HG03442 (cell line): ENCODE measurements around the gene CCND1.
"Not testable (repeated sequence)": the region's sequence is repeated elsewhere in the genome, so short reads cannot be mapped to it uniquely, and the experiment has no call there.

ENCODE experiments used
- ATAC-seq: cut with Tn5 transposase; IDR thresholded peaks from one replicate; pipeline ENCODE4 v1.9.1; 2021; ENCODE audit warnings: mild to moderate bottlenecking, moderate library complexity; ENCODE audit not compliant: unreplicated experiment

Gene CCND1

DNA sequence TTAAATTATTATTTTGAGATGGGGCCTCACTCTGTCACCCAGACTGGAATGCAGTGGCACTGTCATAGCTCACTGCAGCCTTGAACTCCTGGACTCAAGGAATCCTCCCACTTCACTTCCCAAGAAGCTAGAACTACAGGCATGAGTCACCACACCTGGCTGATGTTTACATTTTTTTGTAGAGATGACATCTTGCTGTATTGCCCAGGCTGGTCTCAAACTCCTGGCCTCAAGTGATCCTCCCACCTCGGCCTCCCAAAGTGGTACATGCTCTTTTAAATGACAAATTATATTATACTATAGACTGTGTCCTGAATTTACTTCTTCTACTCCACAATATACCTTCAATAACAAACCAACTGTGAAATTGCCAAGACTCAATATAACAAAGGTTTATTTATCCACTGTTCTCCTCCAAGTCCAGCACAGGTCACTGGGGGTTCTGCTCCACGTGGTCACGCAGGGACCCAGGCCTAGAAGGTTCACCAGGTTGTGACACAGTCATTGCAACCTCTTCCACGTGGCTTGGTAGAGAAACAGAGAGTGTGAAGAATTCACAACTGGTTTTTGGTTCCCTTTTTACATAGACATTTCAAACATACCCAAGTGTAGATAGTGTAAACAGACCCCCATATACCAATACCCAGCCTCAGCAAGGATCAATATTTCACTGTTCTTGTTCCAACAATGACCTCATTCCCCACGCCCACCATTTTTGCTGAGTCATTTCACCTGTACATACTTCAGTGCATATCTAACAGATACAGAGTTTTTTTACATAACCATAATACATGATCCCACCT is 47.2 kb downstream of the CCND1 start:
- not testable (repeated sequence) for ATAC-seq

- no peak for ATAC-seq
Observed at GRCh38 chr11:69689484-69690319, 48.7 kb downstream of the CCND1 start.

- no peak for ATAC-seq
Observed at GRCh38 chr11:69691463-69691862, 50.5 kb downstream of the CCND1 start.

DNA sequence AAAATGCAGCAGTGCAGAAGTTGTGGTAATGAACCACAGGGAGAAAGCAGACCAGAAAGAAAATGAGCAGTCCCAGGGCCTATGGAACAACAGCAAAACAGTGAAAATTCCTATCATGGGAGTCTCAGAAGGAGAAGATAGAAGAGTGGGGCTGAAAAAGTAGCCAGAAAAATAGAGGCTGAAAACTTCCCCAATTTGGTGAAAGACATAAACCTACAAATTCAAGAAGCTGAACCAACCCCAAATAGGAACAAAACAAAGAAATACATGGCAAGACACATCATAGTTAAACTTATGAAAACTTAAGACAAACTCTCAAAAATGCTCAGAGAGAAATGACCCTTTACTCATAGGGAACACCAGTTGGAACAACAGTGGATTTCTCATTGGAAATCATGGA is 51.5 kb downstream of the CCND1 start:
- no peak for ATAC-seq

DNA sequence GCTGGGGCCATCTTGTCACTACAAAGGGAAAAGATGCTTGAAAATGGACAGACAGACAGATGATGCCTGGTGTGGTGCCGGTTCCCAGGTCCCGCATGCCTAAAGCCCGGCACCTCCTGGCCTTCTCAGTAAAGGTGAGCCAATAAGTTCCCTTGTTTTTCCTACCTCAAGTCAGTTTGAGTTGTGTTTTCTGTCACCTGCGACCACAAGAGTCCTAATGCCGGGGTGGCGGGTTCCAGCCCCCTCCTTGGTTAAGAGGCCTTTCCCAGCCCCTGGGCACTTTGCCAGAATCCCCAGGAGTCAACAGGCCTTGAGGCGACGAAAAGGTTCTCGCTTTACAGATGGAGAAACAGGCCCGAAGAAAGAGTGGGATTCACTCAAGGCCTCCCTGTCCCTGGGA is 53.8 kb downstream of the CCND1 start:
- no peak for ATAC-seq

DNA sequence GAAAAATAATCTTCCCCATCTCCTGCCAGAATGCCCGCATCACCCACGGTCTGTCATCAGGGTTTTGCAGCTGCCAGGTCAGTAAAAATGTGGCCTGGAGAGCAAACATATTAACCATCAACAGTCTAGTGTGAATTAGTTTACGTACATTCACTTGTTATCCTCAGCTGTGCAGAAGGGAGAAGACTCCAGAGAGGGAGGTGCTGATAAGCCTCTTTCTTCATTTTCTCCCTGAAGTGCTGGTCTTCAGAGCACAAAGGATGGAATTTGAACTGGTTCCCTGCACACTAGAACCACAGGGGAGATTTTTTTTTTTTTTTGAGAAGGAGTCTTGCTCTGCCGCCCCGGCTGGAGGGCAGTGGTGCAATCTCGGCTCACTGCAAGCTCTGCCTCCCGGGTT is 54.6 kb downstream of the CCND1 start:
- no peak for ATAC-seq

DNA sequence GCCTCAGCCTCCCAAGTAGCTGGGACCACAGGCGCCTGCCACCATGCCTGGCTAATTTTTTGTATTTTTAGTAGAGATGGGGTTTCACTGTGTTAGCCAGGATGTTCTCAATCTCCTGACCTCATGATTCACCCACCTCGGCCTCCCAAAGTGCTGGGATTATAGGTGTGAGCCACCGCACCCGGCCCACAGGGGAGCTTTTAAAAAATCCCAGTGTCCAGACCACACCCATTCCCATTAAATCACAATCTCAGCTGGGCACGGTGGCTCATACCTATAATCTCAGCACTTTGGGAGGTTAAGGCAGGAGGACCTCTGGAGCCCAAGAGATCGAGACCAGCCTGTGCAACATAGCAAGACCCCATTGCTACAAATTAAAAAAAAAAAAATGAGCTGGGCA is 55.0 kb downstream of the CCND1 start:
- not testable (repeated sequence) for ATAC-seq

GRCh38 chr11:69696749-69697468 is 56.0 kb downstream of the CCND1 start:
- ATAC-seq: no peak

GRCh38 chr11:69697469-69697843 is 56.5 kb downstream of the CCND1 start:
- no peak for ATAC-seq

GRCh38 chr11:69697861-69698260 is 56.9 kb downstream of the CCND1 start:
- ATAC-seq: no peak

GRCh38 chr11:69698362-69698761 is 57.4 kb downstream of the CCND1 start:
- ATAC-seq: no peak

DNA sequence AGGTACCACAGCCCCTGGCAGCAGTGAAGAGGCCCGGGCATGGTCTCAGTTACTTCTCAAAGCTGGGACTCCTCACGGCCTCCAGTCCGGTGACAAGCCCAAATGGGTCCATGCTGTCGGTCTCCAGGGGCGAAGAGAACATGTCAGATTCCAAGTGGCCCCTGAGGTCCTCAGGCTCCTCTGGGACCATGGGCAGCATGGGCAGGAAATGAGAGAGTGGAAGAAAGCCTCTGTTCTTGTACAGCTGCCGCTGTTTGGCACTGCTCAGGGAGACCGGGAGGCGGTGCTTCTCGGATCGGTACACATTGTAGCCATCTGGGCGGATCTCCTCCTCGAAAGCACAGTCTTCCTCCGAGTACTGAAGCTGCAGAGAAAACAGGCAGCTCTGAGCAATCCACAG is 58.3 kb downstream of the CCND1 start:
- ATAC-seq: no peak

- no peak for ATAC-seq
Observed at GRCh38 chr11:69700278-69701140, 59.6 kb downstream of the CCND1 start.

- no peak for ATAC-seq
Observed at GRCh38 chr11:69702239-69702691, 61.3 kb downstream of the CCND1 start.

DNA sequence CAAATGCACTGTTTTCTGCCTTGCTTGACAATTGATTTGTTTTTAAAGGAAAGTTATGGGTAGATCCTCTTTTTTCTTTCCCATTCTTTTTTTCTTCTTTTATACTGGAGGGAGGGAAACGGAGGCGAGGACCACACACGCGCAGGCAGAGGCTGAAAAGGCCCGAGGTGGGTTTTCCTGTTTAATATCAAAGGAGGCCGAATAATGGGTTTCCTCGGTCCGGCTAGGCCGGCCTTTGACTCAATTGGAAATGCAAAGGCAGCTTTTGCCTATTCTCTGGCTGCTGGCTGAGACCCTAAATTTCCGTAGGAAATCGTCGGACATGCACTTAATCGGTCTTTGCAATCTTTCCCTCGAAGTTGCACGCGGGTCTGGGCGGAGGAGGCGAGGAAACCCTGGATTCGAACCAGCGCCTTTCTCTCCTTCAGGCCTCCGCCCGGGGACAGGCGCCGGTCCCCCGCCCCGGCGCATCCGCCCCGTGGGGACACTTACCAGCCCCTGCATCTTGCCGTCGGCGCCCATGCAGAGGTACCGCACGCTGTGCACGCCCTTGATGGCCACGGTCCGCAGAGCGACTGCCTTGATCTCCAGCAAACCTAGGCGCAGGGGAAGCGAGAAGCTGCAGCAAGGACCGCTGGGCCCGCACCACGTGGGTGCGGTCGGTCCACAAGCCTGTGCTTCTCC is 62.0 kb downstream of the CCND1 start:
- no peak for ATAC-seq

- no peak for ATAC-seq
Observed at GRCh38 chr11:69703453-69703767, 62.5 kb downstream of the CCND1 start.
